IgD-negative memory B cell (primary cell): ENCODE results near the gene IFIT5. TPM values are rescaled to one million over a fixed set of nuclear protein-coding genes. Genes with fewer than 3 reads are reported as not detected.

ENCODE experiments used
- polyA plus RNA-seq: library from polyadenylated mRNA; unstranded; fragments of 300-500 nt; fragmentation: Illumina TruSeq; gene quantifications from one replicate; pipeline ENCODE4 v1.2.3, GENCODE V29; 2021

IFIT5 gene
- polyA plus RNA-seq, 1 donor from 2014 or later = 17.3 TPM

Other genes starting within 250 kb of the IFIT5 start
- not detected for gene CH25H, start 207.3 kb upstream of the IFIT5 start, polyA plus RNA-seq
- 73.9 TPM for gene LIPA, start 162.8 kb upstream of the IFIT5 start, polyA plus RNA-seq
- gene IFIT2, start 112.5 kb upstream of the IFIT5 start, polyA plus RNA-seq = 13.6 TPM
- gene IFIT3, start 86.6 kb upstream of the IFIT5 start, polyA plus RNA-seq = 16.9 TPM
- not detected for gene IFIT1B, start 36.5 kb upstream of the IFIT5 start, polyA plus RNA-seq
- gene IFIT1, start 21.9 kb upstream of the IFIT5 start, polyA plus RNA-seq = 8.5 TPM
- gene SLC16A12, start 121.0 kb downstream of the IFIT5 start, polyA plus RNA-seq = not detected
- 0.86 TPM for gene PANK1, start 230.7 kb downstream of the IFIT5 start, polyA plus RNA-seq